Activated naive CD4-positive, alpha-beta T cell treated with anti-CD3 and anti-CD28 coated beads, Interleukin-2, amount 50 U/mL, for 16 hours (primary cell): ENCODE results near the gene RARA.
A peak's percentile ranks its signal among the peaks of the same experiment; 100 is the strongest.
"Not testable (repeated sequence)": the region's sequence is repeated elsewhere in the genome, so short reads cannot be mapped to it uniquely, and the experiment has no call there.

ENCODE experiments used
- DNase-seq: peaks from one replicate; pipeline ENCODE4 v3.0.0-alpha.2; 2020

The RARA gene

DNA sequence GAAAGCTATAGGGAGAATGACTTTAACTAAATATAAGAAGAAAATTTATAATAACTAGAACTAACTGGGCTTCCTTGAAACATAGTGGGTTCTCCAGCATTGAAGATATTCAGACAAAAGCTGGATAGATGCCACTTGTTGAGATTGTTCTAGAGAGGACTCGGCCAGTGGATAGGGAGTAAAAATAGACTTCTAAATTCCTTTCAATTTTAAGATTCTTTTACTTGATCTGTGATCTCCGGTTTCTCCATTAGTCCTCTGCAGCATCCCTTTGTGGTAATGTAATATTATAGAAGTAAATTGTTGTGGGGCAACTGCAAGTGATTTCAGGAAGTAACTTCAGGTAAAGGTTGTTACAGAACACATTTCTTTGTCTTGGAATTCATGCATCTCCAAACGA is 10.3 kb upstream of the RARA start:
- no peak for DNase-seq

DNA sequence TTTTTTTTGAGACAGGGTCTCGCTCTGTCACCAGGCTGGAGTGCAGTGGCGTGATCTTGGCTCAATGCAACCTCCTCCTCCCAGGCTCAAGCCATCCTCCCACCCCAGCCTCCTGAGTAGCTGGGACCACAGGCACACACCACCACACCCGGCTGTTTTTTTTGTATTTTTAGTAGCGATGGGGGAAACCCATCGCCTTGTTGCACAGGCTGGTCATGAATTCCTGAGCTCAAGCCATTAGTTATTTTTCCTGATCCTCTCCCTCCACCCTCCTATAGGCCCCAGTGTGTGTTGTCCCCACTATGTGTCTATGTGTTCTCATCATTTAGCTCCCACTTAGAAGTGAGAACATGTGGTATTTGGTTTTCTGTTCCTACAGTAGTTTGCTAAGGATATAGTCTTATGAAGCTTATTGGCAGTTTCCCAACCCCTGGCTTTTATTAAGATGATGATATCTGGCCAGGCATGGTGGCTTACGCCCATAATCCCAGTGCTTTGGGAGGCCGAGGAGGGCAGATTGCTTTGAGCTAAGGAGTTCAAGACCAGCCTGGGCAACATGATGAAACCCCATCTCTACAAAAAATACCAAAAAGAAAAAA is 9.7 kb upstream of the RARA start:
- DNase-seq = not testable (repeated sequence)

DNA sequence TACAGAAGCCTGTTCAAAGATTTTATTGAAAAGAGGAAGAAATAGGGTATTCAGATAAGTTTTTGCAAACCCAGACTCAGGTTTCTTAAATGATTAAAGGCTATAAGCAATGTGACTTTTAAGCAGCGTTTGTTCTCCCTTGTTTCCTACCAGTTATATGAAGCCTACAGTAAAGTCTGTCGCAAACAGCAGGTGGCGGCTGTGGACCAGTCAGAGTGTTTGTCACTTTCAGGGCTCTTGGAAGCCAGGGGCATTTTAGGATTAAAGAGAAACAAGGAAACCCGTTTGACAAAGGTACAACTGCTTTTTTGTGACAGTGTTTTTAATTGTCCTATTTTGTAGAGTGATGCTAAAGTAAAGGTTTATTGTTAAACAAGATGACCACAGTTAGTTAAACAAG is 7.7 kb upstream of the RARA start:
- no peak for DNase-seq

DNA sequence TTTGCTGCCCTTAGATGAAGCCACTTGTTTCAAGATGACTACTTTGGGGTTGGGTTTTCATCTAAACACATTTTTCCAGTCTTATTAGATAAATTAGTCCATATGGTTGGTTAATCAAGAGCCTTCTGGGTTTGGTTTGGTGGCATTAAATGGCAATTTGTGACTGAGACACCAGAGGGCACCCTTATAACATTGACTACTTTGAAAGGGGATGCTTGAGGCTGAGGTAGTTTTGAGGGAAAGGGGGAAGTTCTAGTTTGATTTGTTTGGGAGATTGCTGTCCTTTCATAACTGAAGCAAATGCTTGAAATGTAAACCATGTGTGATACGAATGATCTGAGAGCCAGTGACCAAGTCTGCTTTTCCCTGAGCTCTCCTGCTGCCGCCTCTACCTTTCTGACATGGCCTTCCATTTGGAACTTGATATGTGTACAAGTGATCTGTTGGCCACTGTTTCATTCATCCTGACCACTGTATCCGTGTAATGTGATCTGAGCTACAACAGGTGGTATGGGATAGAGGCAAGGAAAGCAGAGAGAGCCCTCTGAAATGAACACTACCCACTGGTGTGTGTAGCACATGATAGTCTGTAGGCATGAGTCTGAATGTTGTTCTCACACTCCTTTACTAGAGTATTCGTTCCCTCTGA is 5.8 kb upstream of the RARA start:
- DNase-seq = peak; percentile 47

DNA sequence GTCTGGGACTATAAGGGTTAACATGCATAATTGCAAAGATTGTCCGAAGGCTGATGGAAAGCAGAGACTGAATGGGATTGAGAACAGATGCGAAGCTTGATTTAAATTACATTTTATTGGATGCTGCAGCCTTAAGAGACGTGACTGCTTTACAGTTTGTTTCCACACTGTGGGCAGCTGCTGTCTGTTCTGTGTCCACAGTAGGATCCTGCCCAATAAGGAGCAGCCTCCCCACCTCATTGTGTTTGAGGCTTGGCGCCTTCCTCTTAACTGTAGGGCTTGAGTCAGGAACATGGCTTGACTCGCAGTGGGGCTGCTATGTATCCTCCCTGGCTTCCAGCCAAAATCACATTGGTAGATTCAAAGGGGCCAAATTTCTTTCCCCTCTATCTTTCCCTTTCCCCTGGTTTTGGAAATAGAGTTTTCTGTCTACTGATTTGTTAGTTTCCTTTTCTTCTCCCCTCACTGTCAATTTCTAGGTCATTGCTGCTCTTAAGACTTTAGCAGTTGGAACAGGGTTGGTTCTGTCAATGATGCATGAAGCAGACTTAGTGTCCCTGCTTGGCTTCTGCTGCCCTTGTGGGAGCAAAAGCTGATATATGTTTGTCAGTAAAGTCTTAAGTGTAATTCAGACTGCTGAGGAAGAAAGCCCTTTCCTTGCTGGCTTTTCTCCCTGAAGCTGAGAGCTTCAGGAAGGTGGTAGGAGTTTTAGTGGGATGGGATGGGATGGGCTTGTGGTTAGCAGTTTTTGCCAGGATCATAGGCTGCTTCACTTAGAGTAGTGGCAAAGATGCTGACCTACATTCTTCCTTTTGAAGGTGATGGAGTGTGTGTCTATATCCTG is 5.0 kb upstream of the RARA start:
- no peak for DNase-seq

DNA sequence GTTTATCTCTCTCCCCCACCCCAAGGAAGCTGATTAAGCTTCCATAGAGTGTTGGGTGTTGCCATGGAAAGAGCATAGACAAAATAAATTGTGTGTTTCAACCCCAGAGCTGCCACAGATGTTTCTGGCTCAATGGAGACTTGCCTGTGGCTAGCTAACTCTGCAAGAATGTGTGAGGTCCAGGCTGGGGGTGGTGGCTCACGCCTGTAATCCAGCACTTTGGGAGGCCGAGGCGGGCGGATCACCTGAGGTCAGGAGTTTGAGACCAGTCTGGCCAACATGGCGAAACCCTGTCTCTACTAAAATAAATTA is 4.5 kb upstream of the RARA start:
- DNase-seq = not testable (repeated sequence)

DNA sequence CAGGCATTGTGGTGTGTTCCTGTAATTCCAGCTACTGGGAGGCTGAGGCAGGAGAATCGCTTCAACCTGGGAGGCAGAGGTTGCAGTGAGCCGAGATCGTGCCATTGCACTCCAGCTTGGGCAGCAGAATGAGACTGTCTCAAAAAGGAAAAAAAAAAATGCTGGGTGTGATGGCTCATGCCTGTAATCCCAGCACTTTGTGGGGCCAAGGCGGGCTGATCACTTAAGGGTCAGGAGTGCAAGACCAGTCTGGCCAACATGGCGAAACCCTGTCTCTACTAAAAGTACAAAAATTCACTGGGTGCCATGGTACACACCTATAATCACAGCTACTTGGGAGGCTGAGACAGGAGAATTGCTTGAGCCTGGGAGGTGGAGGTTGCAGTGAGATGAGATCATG is 4.1 kb upstream of the RARA start:
- DNase-seq = not testable (repeated sequence)

DNA sequence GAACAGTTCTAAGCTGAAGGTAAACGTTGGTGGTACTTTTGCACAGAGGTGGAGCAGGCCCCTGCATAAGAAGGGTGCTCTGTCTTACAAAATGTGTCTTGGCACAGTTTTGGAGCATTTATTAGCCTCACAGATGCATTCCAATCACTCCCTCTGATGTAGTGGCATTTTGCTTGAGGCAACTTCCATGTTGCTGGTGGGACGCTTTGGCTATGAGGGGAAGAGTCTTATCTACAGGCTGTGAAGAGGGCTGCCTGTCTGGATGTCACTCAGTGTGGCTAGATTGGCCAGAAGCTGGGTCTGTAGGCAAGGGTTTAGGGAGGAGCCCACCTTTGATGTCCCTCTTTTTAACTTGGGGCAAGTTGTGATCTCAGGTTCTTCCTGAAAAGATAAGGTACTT is 2.6 kb upstream of the RARA start:
- DNase-seq = no peak

DNA sequence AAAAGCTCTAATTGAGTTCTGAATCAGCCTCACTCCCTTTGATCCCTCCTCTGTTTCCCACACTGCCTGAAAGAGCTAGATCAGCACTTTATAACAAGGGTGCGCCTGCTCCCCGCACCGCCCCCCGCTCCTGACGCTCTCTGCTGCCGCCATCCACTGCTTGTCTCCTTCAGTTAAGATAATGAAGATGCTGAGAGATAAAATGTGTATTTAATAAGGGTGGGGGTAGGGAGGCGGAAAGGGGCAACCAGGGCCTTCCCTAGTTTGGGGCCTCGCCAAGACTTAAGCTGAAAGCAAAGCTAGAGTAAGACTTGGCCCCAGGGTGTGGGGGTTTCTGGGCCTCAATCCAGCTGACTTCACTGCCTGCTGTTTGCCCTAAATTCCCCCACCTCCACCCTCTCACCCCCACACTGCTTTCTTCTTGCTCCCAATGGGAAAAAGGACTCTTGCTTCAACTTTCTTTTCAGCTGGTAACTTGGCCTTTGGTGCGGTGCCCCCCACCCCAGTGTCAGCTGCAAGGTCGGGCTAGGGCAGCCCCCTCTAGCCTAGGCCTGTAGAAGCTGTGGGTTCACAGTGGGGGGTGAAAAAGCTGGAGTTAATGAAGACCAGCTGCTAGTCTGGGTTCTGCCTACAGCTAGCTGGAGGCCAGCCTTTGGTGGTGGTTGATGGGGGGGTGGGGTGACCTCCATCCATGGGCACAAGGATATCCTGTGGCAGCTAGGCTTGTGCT is 1.8 kb upstream of the RARA start:
- no peak for DNase-seq

DNA sequence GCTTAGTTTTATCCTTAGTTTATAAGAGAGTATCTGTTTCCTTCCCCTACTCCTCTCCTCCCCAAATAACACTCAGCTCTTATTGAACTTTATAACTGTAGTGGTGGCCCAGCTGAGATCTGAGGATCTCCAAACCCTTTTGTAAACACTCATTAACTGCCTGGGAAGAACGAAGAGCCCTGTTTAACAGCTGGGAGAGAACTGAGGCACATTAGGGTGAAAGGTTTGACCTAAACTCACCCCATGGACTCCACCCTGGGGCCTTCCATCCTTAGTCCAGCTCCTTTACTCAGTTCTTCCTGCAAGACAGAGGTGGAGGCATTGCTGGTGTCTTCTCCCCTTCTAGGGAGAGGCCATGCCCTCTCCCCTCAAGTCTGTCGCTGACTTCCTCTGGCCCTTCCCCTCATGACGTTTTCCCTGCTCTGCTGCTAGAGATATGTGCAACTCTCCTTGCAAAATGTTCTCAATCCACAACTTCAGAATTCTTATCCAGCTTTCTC is 1.2 kb upstream of the RARA start:
- no peak for DNase-seq

DNA sequence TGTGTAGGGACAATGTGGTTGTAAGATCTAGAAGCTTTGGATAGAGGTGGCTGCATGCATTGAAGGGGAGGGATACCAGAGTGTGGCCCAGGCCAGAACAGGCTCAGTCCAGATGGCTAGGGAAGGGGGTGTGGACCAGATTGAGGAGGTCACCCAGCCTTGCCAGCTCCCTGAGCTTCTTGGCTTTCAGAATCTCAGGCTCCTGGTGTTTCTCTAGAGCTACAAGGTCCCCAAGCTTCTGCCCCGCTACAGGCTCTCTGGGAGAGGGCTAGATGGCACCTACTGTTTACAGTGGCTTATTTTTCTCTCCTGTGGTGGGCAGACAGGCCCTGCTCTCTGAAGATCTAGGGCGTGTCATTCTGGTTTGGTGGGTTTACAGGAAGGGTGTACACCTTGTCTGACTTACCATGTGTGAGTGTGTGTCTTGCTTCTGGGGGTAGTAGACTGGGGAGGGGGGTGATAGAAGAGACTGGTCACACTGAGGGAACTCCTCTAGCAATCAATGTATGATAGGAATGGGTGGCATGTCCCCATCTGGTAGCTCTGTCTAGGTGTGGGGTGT is 1.1 kb downstream of the RARA start:
- DNase-seq = no peak

DNA sequence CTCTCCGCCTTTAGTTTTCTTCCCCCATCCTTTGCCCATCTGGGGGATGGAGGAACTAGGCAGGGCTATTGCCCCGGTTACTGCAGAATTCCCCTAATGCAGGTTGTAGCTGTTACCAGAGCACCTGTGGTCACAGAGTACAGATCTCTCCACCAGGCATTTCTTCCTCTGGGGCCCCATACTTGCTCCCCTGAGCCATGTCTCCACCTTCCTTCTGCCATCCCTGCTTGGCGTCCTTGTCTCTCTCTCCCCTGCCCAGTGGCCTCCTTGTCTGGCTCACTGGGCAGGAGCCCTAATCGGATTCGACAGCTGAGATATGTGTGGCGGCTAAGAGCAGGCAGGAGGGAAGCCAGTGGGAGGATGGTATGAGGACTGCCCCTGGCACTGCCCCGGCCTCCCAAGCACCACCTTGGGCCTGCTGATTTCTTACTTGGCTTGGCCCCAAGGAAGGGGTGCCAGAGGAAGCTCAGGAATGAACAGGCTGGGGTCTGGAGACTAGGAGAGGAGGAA is 2.0 kb downstream of the RARA start:
- DNase-seq = no peak

DNA sequence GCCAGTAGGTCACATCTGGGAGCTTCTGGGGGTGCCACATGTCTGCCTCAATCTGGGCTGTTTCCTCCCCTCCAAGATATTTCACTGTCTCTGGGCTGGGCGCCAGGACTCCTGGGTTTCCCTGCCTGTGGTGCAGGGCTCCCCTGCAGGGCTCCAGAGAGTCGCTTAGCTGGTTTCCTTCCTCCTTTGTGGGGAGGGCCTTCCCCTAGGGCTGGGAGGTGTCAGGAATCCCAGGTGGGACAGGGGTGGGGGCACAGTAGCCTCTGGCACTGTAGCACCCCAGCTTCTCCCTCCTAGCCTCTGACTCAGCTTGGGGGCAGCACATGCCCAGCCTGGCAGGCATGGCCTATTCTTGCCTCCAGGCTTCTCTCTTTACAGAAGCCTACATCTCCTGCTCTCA is 2.6 kb downstream of the RARA start:
- DNase-seq = no peak

DNA sequence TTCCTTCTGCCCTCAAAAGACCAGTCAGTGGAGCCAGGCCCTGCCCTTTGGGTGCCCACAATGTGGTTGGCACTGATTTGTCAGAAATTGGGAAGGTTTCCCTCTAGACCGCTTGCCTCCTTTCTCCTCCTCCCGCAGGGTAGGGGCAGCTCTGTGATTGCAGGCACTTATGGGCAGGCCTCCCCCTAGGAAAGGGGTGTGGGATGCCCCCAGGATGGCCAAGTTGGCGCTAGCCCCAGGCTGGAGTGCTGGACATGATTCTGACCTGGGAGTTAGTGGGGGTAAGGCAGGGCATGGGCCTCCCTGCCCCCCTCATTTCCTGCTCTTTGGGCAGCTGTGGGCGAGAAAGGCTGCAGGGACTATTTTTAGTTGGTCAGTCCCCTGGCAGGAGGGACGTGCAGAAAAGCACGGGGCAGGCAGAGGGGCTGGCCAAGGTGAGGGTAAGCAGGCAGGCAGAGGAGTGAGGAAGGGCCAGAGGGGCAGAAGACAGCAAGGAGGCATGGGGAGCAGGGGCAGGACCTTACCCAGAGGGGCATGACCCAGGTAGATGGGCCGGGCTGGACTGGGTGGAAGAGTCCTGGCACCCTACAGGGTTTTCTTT is 3.3 kb downstream of the RARA start:
- no peak for DNase-seq

DNA sequence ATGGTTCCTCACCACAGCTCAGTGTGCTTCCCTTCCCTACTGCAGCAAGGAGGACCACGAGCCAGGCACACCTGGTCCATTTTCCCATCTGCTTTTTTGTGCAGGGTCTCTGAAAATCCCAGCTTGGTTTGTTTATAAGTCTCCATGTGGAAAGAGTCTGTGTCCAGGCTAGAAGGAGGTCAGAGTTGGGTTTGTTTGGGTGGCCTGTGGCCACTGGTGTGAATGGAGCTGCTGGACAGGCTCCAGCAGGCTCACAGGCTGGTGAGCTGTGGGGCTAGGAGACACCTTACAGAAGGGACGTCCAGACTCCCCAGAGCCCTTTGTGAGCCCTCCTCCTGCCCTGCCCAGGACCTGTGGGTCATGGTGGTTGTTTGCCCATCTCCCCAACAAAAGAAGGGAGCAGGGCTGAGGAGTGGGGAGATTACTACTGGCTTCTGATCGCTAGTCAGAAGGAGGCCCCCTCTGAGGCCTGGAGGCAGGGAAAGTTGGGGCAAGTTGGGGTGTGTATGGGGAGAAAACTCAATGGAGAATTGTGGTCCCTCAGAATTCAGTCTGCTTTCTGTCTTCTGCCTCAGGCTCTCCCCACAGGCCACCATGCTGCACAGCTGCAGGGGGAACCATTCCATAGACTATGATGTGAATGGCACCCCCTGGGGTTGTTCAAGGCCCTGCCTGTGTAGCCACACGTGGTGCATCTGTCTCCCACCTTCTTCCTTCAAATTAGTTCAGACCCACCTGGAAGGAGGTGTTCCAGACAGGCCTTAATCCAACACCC is 4.1 kb downstream of the RARA start:
- DNase-seq = no peak

DNA sequence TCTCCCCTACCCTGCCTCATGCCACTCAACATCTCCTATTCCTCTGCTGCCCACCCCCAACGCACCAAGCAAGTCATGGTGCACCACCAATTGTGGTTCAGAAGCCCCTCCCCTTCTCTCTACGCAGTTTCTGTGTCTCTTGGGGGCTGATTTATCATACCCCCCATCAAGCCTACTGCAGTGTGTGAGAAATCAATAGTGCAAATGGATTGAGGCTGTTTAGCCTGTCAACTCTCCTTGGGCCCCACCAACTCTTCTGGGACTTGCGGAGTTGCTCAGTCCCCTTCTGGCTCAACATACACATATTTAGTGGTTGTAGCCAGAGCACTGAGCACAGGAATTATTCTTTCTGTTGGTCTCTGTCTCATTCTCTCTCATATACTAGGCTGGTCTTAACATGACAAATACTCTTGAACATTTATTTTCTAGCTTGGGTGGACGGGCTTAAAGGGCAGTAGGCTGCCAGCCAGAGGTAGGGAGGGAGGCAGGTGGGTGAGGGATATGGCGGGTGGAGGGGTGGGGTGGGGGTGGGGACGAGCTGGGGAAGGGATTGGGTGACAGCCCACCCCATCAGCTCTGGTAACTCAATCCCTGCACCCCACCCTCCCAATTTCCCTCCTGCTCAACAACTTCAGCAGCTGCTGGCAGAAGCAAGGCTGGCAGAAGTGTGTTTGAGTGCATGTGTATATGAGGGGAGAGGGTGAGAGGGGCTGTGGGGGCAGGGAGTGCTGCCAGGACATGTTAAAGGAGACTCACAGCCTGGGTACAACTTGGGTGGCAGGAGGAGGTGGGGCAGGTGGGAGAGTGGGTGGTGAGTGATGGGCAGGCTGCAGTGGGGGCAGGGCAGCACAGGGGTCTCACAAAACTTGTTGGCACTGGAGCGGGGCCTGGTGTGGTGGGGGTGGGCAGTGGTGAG is 4.9 kb downstream of the RARA start:
- no peak for DNase-seq

DNA sequence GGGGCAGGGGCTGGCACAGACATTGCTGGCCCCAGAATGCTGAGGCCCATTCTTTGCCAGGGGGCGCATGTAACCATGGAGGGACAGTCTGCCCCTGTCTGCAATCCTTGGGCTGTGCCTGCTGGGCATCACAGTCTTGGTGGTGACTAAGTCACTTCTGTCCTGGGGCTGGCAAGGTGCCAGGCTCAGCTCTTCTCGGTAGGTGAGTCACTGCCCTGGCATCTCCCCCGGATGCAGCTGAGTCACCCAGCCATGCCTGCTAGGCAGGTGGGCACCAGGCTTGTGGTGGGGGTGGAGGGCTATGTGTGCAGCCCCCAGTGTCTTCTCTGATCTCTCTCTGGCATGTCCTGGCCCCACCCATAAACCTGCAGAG is 5.6 kb downstream of the RARA start:
- peak; percentile 89 for DNase-seq

DNA sequence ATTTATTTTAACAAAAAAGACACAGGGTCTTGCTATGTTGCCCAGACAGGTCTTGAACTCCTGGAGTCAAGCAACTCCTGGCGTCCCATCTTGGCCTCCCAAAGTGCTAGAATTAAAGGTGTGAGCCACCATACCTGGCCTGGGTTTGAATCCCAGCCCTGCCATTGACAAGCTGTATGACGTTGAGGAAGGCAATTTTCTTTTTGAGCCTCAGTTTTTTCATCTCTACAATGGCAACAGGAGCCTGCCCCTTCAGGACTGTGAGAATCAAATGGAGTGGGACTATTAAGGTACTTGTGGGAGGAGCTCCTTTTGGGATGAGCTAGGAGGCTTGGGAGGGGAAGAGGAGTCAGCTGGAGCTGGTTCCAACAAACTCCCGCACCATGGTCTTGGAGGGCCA is 6.2 kb downstream of the RARA start:
- DNase-seq = no peak

DNA sequence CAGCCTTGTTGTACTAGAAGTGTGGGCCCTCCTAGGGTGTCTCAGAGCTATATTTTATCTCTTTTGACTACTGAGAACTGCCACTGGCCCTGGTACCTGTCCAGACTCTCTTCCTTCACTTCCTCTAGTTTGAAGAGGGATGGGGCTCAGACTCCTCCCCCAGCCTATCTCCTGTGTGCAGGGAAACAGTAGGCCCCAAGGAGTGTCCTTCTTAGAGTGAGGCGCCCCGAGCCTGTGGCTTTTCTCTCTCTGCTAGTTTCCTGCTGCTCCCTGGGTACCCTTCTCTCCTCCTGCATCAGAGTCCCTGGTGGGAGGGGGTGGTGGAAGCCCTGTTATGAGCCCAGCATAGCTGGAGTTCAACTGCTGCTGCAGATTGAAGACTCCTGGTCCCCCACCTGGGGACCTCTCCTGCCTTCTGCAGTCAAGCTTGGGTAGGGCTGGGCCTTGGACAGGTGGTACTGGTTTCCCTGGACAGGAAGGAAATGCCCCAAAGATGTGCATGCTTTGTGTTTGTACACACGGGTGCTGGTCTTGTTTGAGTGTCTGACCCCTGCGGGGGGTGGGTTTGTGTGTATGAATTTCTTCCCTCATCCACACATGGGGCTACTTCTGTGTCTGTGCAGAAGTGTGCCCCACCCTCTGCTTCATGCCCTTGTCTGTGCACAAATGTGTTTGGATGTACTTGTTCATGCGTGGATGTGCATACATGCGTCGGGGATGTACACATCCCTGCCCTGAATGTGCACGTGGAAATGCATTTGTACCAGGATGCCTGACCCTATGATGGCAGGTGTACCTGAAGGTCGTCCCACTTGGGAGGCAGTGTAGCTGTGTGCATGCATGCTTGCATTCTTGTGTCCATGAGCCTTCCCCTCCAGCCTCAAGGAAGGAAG is 6.9 kb downstream of the RARA start:
- DNase-seq = no peak
